ENCODE data around the gene GPER1. TPM values are rescaled to one million over a fixed set of nuclear protein-coding genes. Genes with fewer than 3 reads are reported as not detected.

GPER1 gene
- total and polyA plus RNA-seq, 2 donors (not counting 3 experiments of a cell fraction or from before 2014, with no cell fraction given): 0.77 to 2.3 TPM

- no peak overlapping the region for H3K27ac ChIP-seq (ENCODE audit: insufficient read depth, low read depth, low read length)
- ChIA-PET CTCF (interaction anchor here (1.1 to 1.6 kb wide), 2 partner anchors 11 to 206 kb away, joined by 3 to 5 read pairs; no protein-coding TSS in a partner anchor), POLR2A (no interaction called here)
- no peak for TF ChIP-seq GATA2 (IDR thresholded peaks at IDR 0.05; ENCODE audit: insufficient read depth, insufficient read length, low read depth, low read length)
- no peak for TF ChIP-seq POLR2A (IDR thresholded peaks at IDR 0.05; ENCODE audit: low read depth, low read length)
- TF ChIP-seq JUN (IDR thresholded peaks at IDR 0.05; ENCODE audit: borderline replicate concordance, insufficient read depth, insufficient read length, low read depth): no peak
- no peak for TF ChIP-seq EZH2 (IDR thresholded peaks at IDR 0.05; ENCODE audit: borderline replicate concordance, low read depth, low read length, severe bottlenecking)
- no peak for TF ChIP-seq MAX (IDR thresholded peaks at IDR 0.05; ENCODE audit: insufficient read depth, insufficient read length)
- TF ChIP-seq POLR2AphosphoS5 (IDR thresholded peaks at IDR 0.05; ENCODE audit: insufficient read depth, low read depth, low read length): no peak
- no peak for TF ChIP-seq FOS (IDR thresholded peaks at IDR 0.05; ENCODE audit: borderline replicate concordance, insufficient read depth, low read length)
- TF ChIP-seq MYC (IDR thresholded peaks at IDR 0.05; ENCODE audit: low read depth, low read length): no peak
- TF ChIP-seq CTCF (IDR thresholded peaks at IDR 0.05; ENCODE audit: extremely low read depth in 1 of 2, insufficient read depth in 1 of 2, low read depth in 1 of 2, low read length in 2 of 2): no peak
- intact Hi-C loops (cut with micrococcal nuclease): no loop called here
- peaks cover 11% of the 10 kb centered on the region for H3K79me2 ChIP-seq (ENCODE audit: control insufficient read depth, insufficient read depth, low read length)
- no peaks in the 10 kb centered on the region for H4K20me1 ChIP-seq (replicated peaks; ENCODE audit: control insufficient read depth, extremely low read depth, insufficient read depth, low read length)
- H2AFZ ChIP-seq (ENCODE audit: low read depth, low read length): no peak overlapping the region
- H3K4me3 ChIP-seq (replicated peaks in 1 of 3; ENCODE audit: insufficient read depth in 1 of 3, low read depth in 1 of 3, low read length in 3 of 3): no peak overlapping the region
- BruUV-seq (replicated peaks): no TSS peak
- H3K9me3 ChIP-seq (replicated peaks; ENCODE audit: control insufficient read depth, insufficient read depth, low read length): no peaks in the 10 kb centered on the region
- no peak for FAIRE-seq
- peaks cover 10% of the 10 kb centered on the region for H3K4me1 ChIP-seq (ENCODE audit: control insufficient read depth, extremely low read depth, insufficient read depth, low read length)
- H3K27me3 ChIP-seq (ENCODE audit: control insufficient read depth in 2 of 2, insufficient read depth in 2 of 2, low read length in 2 of 2): no peaks in the 10 kb centered on the region
- no peaks in the 10 kb centered on the region for H3K36me3 ChIP-seq (ENCODE audit: control insufficient read depth in 2 of 2, extremely low read depth in 1 of 2, insufficient read depth in 2 of 2, low read length in 2 of 2)
- no peaks in the 10 kb centered on the region for H3K9me1 ChIP-seq (replicated peaks; ENCODE audit: control insufficient read depth, extremely low read depth, insufficient read depth, low read length)
- dilution Hi-C loops (cut with MboI; ENCODE audit: extremely low pct_ligation_motif_present, low sequenced_read_pairs): no loop called here
- H3K9ac ChIP-seq (replicated peaks; ENCODE audit: extremely low read depth, insufficient read depth, low read length): no peak overlapping the region
- no peak overlapping the region for H3K4me2 ChIP-seq (ENCODE audit: insufficient read depth, low read length)
- DNase-seq (ENCODE audit: low read depth, low spot score): no peak
These were observed 47.0 kb downstream of the GPER1 start for GRCh38 chr7:1134951-1135350.
